KG1 (cell line): Measurements from ENCODE around the gene NKIRAS2.
"Not testable (repeated sequence)": the region's sequence is repeated elsewhere in the genome, so short reads cannot be mapped to it uniquely, and the experiment has no call there.

Source experiments
- DNase-seq: peaks from one replicate; lab custom pipeline; 2025; lab: John Stamatoyannopoulos, UW

The NKIRAS2 gene

DNA sequence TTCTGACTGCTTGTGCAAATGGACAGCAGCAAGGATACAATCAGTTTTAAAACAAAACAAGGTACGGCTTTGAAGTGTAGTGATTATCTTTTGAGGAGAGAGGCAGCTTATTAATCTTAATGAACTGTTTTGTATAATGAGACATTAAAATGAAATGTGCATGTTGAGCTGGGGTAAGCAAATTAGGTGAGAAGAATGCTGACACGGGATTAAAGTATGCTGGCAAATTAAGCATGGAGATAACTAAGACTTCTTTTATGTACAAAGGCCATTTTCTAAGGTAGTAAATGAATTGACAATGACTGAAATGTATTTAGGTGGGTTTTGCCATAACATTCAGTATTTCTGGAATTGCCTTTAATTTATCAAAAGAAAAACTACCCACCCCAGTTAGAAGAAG lies 21.4 kb upstream of the NKIRAS2 start:
- DNase-seq, result no peak

- no peak for DNase-seq
Observed at GRCh38 chr17:42000413-42001133, 19.3 kb upstream of the NKIRAS2 start.

- DNase-seq, result no peak
Observed at GRCh38 chr17:42001729-42002128, 18.2 kb upstream of the NKIRAS2 start.

GRCh38 chr17:42002175-42002791 lies 17.6 kb upstream of the NKIRAS2 start:
- no peak for DNase-seq

DNA sequence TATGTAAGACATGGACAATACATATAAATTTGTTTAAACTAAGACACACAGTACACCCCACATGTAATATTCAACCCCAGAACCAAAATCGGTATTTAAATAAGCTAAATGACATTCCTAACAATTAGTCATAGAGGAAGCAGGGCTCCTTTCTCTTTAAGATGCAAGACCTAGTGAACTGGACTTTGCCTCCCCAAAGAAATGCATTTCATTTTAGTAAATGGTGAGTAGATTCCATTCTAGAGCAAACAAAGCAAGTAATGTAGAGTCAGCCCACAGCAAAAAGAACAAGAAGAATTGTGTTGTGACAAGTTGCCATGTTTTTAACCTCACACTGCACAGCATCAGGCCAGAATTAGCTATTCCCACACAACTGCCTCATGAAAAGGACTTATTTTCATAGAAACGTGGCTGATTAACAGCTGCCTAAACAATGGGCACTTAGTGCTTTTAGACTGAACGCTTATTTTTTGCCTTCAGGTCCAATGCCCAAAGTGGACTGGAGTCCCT lies 17.0 kb upstream of the NKIRAS2 start:
- DNase-seq, result no peak

GRCh38 chr17:42005166-42005565 lies 14.7 kb upstream of the NKIRAS2 start:
- no peak for DNase-seq

DNA sequence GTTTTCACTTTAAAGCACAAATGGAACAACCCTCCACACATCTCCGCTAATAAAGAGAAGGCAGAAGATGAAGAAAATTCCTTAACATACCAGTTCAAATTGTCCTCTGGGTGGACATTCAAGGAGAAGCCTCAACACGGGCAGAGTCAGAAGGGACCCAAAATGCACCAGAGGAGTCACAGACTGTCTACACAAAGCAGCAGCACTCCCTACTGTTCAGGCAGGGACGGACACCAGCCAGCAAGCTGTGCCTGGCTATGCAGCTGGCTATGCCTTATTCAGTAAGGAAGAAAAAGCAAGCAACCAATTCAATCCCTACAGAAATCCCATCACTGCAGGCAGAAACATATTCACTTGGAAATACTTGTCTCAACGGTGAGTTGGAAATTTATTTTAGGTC lies 10.7 kb upstream of the NKIRAS2 start:
- no peak for DNase-seq

GRCh38 chr17:42010266-42010680 lies 9.6 kb upstream of the NKIRAS2 start:
- DNase-seq, result not testable (repeated sequence)

DNA sequence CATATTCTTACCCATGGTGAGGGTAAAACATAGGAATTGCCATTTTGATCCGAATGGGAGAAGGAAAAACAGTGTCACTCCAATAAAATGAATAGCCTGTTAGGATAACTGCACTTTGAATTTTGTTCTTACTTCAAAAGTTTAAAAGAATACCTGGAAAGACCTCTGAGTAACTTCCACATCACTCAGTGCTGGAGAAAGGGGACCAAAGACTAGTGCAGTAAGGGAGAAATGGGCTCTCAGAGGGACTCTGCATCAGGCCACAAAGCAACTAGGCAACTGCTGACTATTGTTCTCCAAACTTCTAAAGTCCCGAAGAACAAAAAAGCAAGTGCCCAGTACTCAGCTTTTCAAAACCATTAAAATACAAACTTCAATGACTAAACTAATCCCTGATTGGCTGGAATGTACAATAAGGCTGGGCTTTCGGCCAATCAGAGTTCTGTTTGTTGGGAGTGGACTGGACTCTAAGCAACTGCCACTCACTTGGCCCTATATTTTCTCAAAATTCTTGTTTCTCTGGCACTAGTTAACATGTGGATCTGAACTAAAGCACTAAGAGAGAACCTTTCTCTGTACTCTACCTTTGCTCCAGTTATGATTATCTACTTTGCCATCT lies 8.9 kb upstream of the NKIRAS2 start:
- DNase-seq, result no peak

- not testable (repeated sequence) for DNase-seq
Observed at GRCh38 chr17:42012363-42012762, 7.5 kb upstream of the NKIRAS2 start.

DNA sequence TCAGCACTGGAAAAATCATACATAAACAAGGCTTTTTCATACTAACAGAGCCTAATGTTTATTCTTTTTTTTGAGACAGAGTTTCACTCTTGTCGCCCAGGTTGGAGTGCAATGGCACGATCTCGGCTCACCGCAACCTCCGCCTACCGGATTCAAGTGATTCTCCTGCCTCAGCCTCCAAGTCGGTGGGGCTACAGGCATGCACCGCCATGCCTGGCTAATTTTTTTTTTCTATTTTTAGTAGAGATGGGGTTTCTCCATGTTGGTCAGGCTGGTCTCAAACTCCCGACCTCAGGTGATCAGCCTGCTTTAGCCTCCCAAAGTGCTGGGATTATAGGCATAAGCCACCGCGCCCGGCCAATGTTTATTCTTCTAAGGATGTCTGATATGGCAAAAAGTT lies 6.2 kb upstream of the NKIRAS2 start:
- DNase-seq, result not testable (repeated sequence)

DNA sequence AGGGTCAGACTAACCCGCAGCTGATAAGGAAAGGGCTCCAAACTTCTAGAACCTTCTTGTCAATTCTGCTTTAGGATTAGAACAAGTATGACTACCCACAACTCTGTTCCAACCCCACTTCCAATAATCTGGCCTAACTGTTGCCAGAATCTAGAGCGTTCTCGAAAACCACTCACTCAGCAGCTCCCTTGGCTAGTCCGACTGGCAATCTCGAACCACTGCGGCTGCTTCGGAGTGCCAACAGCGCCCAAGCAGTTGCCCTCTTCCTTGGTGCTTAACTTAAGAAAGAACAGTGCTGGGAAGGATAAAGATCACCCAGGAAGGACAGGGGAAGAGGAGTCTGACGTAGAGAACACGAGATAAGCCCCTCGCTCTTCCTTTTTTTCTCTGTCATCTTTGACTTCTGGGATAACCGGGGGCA lies 3.5 kb upstream of the NKIRAS2 start:
- no peak for DNase-seq

- DNase-seq, result peak; percentile 85
Observed at GRCh38 chr17:42016941-42017865, 2.7 kb upstream of the NKIRAS2 start, which contains the start of gene DNAJC7. Gene DNAJC7, minus strand, starts transcription at chr17:42017439. Its CDS starts 23 bp downstream, at chr17:42017416.

DNA sequence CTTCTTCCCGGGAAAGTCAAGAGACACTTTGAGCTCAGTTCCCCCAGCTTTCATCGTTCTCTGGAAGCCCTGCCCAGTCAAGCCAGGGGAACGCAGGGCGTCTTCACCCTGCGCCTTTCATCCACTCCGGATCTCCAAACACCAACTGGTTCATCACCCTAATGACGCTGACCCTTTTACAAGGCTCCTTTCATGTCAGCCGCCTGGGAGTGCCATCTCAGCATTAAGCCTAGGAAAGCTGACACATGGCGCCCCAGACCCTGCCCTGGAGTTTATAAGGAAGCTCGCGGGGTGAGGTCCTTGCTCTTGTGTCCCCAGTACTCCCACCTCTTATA lies 2.1 kb upstream of the NKIRAS2 start:
- DNase-seq, result no peak

DNA sequence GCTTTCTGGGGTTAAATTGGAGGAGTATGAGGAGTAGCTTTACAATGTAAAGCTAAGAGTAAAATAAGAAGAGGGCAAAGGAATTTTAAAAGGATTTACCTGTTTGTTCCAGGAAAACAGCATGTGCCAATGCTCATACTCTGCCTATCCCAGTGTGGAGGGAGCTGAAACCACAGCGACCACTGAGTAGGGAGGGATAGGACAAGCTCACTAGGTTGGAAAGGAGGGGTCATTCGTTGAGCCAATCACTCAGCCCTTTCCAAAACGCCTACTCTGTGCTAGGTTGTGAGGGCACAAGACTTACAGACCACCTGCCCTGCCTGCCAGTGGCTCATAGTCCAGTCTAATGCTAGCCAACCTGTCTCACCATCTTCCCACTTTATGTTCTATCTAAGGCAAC lies 1.6 kb upstream of the NKIRAS2 start:
- no peak for DNase-seq

DNA sequence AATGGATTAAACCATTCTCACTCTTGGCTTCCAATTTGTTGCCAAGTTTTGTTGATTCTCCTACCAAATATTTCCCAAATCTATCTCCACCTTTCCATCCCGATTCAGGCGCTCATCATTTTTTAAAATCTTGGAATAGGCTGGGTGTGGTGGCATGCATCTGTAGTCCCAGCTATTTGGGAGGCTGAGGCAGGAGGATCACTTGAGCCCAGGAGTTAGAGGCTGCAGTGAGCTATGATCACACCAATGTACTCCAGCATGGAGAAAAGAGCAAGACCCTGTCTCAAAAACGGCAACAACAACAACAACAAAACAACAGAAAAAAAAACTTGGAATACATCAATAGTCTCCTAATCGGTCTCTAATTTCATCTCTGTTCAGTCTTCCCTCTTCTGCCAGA lies 902 bp upstream of the NKIRAS2 start:
- DNase-seq, result no peak

DNA sequence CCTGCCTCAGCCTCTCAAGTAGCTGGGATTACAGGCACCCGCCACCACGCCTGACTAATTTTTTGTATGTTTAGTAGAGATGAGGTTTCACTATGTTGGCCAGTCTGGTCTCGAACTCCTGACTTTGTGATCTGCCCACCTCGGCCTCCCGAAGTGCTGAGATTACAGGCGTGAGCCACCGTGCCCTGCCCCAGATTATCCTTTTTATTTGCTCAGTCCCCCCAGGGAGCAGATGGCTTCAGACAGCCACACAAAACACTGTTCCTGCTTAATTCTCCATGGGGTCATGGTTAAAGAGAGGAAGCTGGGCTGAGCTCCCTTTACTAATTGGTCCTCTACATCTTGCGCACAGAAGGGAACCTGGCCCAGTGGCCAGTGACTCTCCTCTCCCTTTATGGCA lies 955 bp downstream of the NKIRAS2 start:
- not testable (repeated sequence) for DNase-seq

GRCh38 chr17:42023524-42024349 lies 3.8 kb downstream of the NKIRAS2 start:
- no peak for DNase-seq

GRCh38 chr17:42025191-42025579 lies 5.3 kb downstream of the NKIRAS2 start:
- DNase-seq, result no peak

DNA sequence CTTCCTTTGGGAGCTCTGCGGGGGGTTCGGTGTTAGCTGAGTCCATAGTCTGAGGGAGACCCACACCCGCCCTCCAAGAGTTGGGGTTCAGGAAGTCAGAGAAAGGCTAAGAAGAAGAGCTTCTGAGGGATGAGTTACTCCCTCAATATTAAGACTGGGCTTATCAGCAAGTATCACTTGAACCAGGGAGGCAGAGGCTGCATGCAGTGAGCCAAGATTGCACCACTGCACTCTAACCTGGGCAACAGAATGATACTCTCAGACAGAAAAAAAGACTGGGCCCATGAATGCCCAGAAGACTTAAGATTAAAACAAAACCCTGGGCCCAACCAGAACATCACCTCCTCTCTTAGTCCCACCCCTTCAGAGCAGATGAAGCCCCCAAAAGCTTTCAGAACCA lies 6.0 kb downstream of the NKIRAS2 start:
- no peak for DNase-seq
